Measurements from ENCODE around the gene CD22.

DNA sequence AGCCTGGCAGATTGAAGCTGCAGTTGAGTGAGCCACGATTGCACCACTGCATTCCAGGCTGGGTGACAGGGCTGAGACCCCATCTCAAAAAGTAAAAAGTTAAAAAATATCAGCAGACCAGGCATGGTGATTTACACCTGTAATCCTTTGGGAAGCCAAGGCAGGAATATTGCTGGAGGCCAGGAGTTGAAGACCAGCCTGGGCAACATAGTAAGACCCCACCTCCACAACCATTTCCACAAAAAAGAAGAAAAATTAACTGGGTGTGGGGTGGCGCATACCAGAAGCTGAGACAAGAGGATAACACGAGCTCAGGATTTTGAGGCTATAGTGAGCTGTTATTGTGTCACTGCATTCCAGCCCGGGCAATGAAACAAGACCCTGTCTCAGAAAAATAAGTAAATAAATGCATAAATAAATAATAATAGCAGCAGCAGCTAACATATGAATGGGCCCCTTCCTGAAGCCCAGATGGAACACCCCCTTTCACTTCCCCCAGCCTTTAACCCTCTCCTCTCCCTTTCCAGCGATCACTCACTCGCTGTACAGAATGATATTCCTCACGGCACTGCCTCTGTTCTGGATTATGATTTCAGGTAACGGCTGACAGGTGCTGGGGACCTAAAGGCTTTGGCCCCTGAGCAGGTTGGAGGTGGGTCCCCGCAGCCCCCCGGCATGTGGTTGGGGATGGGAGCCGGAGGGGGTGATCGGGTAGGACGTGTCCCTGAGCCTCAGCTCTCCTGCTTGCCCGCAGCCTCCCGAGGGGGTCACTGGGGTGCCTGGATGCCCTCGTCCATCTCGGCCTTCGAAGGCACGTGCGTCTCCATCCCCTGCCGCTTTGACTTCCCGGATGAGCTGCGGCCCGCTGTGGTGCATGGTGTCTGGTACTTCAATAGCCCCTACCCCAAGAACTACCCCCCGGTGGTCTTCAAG, 33.9 kb upstream of the CD22 start:
- no peak for TF ChIP-seq POLR2A (IDR thresholded peaks at IDR 0.05)
- no peak for TF ChIP-seq CTCF (IDR thresholded peaks at IDR 0.05)
- no peak for TF ChIP-seq POLR2AphosphoS5 (IDR thresholded peaks at IDR 0.05)

All from prostate gland (tissue), 2 donors.